GM23248 (cell line): ENCODE measurements around the gene ACOT13.

Source experiments
- EZH2 ChIP-seq: fragments of 200-600 bp; sonication (generic); IDR thresholded peaks from 2 replicates; pipeline ENCODE4 v1.6.1; 2018; ENCODE audit warnings: antibody characterized with exemption, mild to moderate bottlenecking; ENCODE audit not compliant: insufficient read depth, poor library complexity, severe bottlenecking
- EZH2phosphoT487 ChIP-seq: fragments of 200-600 bp; sonication (generic); IDR thresholded peaks from 2 replicates; pipeline ENCODE4 v1.6.1; 2018; ENCODE audit warnings: antibody characterized with exemption, moderate library complexity, mild to moderate bottlenecking, low read depth; ENCODE audit not compliant: insufficient read depth

DNA sequence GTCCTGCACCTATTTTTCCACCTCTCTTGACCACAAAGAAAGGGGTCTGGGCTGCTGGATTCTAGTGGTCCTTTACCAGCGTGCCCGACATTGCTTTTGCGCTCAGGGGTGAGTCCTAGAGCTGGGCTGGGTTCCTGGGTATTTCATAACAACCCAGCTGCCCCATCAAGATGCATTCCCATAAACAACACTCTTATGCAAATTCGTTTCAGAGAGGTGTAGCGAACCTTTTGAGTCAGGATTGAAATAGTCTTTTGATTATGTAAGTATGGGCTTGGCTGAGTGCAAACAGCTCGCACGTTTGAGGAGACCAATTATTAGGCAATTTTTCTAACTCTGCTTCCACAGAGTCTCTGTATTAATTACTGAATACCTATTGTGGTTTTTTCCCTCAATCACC is 13.7 kb downstream of the ACOT13 start:
- no peak for TF ChIP-seq EZH2
- TF ChIP-seq EZH2phosphoT487, result no peak
